ENCODE results near the gene B4GALT2.
A peak's percentile ranks its signal among the peaks of the same experiment; 100 is the strongest.

Gene B4GALT2

GRCh38 chr1:43985984-43986595, 7.1 kb downstream of the B4GALT2 start:
- no peak for DNase-seq

GRCh38 chr1:43986712-43987111, 7.7 kb downstream of the B4GALT2 start:
- no peak for DNase-seq

- no peak for DNase-seq
Observed at GRCh38 chr1:43987159-43987902, 8.3 kb downstream of the B4GALT2 start.

GRCh38 chr1:43990271-43991199, 11.5 kb downstream of the B4GALT2 start:
- DNase-seq = no peak

GRCh38 chr1:43991200-43991475, 12.1 kb downstream of the B4GALT2 start:
- no peak for DNase-seq

- DNase-seq = peak; percentile 85
Observed at GRCh38 chr1:43991476-43992231, 12.6 kb downstream of the B4GALT2 start, which contains the start of gene CCDC24. CCDC24 (plus strand) TSS chr1:43991599; CDS start chr1:43991879, 280 bp downstream.

- DNase-seq = no peak
Observed at GRCh38 chr1:43992232-43992995, 13.4 kb downstream of the B4GALT2 start.

GRCh38 chr1:43993206-43993914, 14.3 kb downstream of the B4GALT2 start:
- DNase-seq = no peak

- DNase-seq = no peak
Observed at GRCh38 chr1:43994071-43994470, 15.1 kb downstream of the B4GALT2 start.

- no peak for DNase-seq
Observed at GRCh38 chr1:43994794-43995790, 16.1 kb downstream of the B4GALT2 start.

GRCh38 chr1:43995984-43996732, 17.1 kb downstream of the B4GALT2 start:
- DNase-seq = no peak

GRCh38 chr1:43996733-43997115, 17.7 kb downstream of the B4GALT2 start:
- DNase-seq = no peak

- DNase-seq = no peak
Observed at GRCh38 chr1:43997295-43997999, 18.4 kb downstream of the B4GALT2 start.

- DNase-seq = no peak
Observed at GRCh38 chr1:43998000-43998378, 19.0 kb downstream of the B4GALT2 start.

- no peak for DNase-seq
Observed at GRCh38 chr1:43999455-43999854, 20.4 kb downstream of the B4GALT2 start.

GRCh38 chr1:44000122-44000665, 21.2 kb downstream of the B4GALT2 start:
- no peak for DNase-seq

GRCh38 chr1:44002165-44002564, 23.2 kb downstream of the B4GALT2 start:
- no peak for DNase-seq

GRCh38 chr1:44002606-44003157, 23.7 kb downstream of the B4GALT2 start:
- no peak for DNase-seq
